Effector CD4-positive, alpha-beta T cell (primary cell): Measurements from ENCODE around the gene MAVS.
A peak's percentile ranks its signal among the peaks of the same experiment; 100 is the strongest.

Experiments
- DNase-seq: peaks from one replicate; pipeline ENCODE4 v3.0.0-alpha.2; 2020
- total RNA-seq: gene quantifications from one replicate; lab custom pipeline; 2026; lab: John Stamatoyannopoulos, UW

MAVS gene
- total RNA-seq: 140 reads per million, percentile 88 among the genes with 10 or more reads in this experiment

DNA sequence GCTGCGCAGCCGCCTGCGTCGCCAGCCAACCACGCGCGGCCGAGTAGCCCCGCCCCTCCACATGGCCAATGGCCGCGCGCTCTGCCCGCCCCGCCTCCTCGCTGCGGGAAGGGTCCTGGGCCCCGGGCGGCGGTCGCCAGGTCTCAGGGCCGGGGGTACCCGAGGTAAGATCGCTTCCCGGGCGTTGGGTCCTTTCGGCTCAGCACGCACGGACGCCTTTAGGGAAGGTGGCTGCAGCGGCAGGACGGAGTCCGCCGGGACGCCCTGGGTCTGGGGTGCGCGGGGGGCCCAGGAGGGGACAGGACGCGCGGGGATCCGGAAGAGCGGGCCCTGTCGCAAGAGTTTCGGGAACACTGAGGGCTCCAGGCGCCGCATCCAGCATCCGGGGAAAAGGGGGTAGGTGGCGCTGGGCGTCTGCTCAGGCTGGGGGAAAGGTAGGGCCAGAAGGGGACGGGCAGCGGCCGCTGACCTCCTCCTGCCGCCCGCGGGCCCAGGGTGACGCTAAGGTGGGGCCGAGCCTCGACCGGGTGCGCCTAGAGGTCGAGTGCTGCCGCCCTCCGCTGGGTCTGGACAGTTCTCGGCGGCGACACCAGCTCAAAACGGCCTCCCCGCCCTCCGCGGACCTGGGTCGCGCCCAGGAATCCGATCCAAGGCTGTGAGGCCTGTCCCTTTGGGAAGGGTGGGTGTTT lies at the start of gene MAVS:
Gene MAVS (plus strand): TSS at position 95 of the 689 bp plus-strand sequence. CDS start 7,791 bp downstream, outside the sequence.
- peak; percentile 79 for DNase-seq

- DNase-seq: no peak
These were observed 49.4 kb upstream of the MAVS start for GRCh38 chr20:3797226-3797545.

DNA sequence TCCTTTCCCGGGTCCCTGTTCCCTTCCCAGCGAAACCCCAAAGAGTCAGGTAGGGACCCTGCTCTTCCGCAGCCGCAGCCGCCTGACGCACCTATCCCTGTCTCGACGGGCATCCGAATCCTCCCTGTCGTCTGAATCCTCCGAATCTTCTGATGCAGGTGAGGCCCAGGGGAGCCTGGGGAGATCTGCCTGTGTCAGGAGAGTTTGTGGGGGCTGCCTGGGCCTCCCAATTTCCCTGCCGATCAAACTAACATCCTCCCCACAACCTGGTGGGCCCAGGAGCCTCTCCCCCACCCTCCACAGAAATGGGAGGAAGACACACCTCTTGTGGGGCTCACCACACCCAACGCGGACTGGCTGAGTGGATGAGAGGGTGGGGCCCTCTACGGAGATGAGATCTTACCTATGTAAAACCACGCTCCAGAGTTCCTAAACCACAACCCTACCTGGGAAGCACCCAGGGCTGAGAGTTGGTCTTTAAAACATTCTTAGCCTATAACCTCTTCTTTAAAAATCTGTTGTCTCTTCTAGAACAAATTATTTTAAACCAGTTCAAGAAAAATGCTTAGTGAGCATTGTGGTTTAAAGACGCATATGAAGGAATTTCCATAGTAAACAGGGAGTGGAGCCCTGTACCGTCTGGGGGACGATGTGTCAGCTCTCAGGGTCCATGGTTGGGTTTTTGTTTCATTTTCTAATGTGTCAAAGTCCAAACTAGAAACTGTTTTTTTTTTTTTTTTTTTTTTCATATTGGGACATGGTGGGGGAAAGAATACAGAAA lies 48.9 kb upstream of the MAVS start:
- DNase-seq: no peak

DNA sequence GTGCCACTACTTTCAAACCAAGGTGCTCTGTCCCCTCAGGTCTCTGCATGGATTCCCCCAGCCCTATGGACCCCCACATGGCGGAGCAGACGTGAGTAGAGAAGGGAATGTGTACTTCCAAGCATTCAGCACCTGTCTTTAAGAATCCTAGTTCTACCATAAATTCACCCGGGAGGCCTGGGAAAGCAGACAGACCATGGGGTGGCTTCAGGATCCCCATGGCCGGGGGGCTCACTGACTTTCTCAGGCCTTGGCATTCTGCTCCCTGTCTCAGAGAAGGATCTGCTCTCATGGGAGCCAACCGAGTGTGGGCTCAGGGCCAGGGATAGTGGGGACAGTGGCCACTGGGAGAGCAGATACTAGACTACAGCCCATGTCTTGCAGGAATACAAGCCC lies 48.3 kb upstream of the MAVS start:
- DNase-seq: no peak

- no peak for DNase-seq
These were observed 47.8 kb upstream of the MAVS start for GRCh38 chr20:3798908-3799248.

DNA sequence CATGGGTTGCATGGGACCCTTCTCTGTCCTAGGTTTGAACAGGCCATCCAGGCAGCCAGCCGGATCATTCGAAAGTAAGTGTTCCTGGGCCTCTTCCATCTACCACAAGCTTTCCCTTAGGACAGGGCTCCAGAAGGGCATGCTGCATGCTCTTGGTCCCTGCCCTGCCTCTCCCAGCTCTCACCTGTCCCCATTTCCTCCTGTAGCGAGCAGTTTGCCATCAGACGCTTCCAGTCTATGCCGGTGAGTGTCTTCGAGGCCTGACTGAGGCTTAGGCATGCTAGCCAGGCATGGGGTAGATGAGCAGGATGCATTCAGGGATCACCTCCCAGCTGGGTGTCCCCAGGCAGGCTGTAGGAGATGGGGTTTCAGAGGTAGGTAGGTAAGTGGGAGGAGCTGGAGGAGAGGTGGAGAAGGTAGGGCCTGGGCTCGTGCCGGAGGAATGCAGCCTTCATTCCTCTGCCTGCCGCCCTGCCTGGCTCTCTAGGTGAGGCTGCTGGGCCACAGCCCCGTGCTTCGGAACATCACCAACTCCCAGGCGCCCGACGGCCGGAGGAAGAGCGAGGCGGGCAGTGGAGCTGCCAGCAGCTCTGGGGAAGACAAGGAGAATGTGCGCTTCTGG lies 46.3 kb upstream of the MAVS start:
- DNase-seq: no peak

GRCh38 chr20:3800878-3801260 lies 45.8 kb upstream of the MAVS start:
- DNase-seq: no peak

DNA sequence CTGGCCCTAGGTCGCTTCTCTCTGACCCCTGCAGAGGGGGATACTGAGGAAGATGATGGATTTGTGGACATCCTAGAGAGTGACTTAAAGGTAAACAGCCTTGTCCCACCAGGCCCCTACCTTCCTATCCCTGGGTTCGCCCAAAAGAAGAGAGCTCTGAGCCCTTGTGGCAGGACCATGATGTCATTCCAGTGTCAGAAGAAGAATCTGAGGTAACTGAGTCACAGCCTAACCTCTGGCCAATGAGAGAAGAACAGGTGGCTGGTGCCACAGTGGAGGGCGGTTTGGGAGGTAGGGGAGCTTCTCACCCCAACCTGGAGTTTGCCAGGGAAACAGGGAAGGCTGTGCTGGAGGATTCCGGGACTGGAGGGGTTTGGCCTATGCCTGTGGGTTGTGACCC lies 45.3 kb upstream of the MAVS start:
- no peak for DNase-seq

DNA sequence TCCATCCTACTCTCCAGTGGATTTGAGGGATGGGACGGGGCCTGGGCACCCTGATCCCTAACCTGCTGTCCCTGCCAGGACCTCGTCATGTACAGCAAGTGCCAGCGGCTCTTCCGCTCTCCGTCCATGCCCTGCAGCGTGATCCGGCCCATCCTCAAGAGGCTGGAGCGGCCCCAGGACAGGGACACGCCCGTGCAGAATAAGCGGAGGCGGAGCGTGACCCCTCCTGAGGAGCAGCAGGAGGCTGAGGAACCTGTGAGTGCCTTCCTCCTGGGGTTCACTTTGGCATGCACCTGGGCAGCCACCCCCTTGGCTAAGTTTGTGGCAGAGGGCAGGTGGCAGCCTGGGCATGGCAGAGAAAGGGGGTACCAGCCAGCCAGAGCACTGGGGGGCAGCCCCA lies 44.8 kb upstream of the MAVS start:
- no peak for DNase-seq

GRCh38 chr20:3802524-3803239 lies 44.0 kb upstream of the MAVS start:
- no peak for DNase-seq

- DNase-seq: no peak
These were observed 43.3 kb upstream of the MAVS start for GRCh38 chr20:3803289-3803688.

DNA sequence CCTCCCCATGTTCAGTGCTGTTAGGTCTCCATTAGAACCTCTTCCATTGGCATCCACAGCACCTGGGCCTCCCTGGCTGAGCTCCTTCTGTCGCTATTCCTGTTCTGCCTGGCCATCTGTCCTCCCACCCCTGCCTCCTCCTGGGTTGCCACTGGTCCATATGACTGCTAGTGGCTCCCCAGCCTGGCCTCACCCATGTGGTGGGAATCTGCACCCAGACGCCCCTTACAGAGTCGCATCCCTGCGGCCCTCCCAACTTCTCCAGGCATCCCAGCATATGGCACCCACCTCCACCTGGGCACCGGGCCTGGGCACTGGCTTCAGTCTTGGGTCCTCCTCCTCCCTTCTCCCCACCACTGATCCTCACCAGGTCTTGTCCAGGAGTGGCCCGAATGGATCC lies 42.8 kb upstream of the MAVS start:
- no peak for DNase-seq

DNA sequence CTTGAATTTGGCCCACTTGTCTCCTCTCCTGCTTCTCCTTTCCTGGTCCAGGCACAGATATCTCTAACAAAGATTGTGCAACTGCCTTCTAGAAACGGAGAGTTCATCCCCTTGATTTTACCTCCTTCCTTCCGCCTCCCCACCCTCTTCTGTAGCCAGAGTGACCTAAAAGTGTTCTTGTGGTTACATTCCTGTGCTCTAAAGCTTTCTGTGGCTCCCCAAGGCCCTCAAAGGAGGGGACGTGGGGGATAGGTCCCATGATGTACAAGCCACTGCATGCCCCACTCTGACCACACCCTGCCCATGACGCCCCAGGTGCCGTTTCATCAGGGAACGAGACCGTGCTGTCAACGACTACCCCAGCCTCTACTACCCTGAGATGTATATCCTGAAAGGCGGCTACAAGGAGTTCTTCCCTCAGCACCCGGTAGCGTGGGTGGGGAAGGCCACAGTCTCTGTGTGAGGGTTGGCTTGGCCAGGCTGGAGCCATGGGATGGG lies 42.3 kb upstream of the MAVS start:
- DNase-seq: no peak

GRCh38 chr20:3804781-3805180 lies 41.9 kb upstream of the MAVS start:
- no peak for DNase-seq

- no peak for DNase-seq
These were observed 38.1 kb upstream of the MAVS start for GRCh38 chr20:3808544-3808943.

- DNase-seq: peak; percentile 91
These were observed 35.0 kb upstream of the MAVS start for GRCh38 chr20:3811467-3812258.

GRCh38 chr20:3812259-3812681 lies 34.4 kb upstream of the MAVS start:
- DNase-seq: no peak

DNA sequence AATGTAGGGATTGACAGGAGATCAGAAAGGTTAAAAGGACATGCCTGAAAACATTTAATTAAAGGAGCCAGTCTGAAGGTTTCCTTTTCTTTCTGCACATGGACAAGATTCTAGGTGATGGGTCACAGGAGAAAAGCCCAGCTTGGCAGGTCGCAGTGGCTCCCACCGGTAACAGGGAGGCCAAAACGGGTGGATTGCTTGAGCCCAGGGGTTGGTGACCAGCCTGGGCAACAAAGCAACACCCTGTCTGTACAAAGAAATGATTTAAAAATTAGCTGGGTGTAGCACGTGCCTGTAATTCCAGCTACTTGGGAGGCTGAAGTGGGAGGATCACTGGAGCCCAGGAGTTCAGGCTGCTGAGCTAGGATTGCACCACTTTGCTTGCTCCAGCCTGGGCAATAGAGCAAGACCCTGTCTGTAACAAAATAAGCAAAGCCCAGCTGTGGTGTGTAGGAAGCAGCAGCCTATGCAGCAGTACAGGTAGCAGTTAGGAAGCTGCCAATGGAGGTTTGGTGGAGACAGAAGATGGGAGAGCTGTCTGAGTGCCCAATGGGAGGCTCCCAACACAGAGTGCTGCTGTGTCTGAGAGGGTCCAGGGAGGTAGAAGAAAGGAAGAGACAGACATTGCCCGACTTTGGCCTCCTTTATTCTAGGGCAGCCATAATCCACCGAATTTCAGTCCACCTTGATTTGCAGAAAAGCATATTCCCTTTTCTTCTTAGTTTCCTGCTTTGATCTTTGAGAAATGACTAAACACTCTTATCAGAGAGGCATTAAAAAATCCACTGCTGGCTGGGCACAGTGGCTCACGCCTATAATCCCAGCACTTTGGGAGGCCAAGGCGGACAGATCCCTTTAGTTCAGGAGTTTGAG lies 33.4 kb upstream of the MAVS start:
- DNase-seq: no peak

- DNase-seq: no peak
These were observed 32.6 kb upstream of the MAVS start for GRCh38 chr20:3813848-3814581.

DNA sequence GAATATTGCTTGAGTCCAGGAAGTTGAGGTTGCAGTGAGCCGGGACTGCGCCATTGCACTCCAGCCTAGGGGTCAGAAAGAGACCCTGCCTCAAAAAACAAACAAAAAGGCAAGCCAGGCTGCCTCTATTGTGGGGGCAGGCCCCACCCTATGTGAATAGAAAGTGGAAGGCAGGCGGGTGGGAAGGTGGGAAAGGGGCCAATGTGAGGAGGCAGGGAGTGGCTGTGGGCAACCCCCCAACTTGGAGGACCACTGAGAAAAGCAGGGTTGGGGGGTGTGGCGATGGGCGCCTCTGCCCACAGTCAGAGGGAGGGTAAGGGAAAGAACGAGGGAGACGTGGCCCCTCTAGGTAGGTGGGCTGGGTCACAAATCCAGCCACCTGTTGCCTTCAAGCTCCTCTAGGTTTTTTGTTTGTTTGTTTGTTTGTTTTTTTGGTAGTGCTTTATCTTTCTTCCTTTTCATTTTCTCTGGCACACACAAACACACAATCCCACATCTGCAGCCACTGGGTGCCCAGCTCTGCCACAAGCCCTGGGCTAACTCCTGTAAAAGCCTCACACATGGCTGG lies 31.6 kb upstream of the MAVS start:
- DNase-seq: no peak
